HG02840 (cell line): Measurements from ENCODE around the gene NFASC.

Experiments used
- ATAC-seq: cut with Tn5 transposase; IDR thresholded peaks from one replicate; pipeline ENCODE4 v1.9.1; 2021; ENCODE audit warnings: mild to moderate bottlenecking, moderate library complexity, moderate number of reproducible peaks; ENCODE audit not compliant: unreplicated experiment, low FRiP score

Gene NFASC

DNA sequence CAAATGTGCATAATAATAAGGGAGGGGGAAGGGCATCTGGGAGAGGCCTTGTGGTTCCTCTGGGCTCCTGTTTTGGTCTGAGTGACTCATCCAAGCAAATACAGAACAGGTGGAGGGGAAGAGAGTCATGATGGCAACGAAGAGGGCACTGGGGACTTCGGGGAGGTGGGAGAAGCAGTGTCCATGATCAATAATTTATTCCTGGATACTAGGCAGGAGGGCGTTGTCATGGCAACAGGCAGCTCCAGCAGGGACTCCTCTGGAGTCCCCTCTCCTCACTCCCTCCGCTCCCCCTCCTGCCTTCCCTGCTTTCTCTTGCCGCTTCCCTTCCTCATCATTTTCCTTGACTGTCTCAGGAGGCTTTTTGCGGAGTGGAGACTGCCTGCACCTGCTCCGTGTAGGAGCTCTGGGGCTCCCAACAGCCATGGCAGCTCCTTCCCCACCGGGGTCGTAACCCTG is 12.3 kb upstream of the NFASC start:
- ATAC-seq, result no peak

DNA sequence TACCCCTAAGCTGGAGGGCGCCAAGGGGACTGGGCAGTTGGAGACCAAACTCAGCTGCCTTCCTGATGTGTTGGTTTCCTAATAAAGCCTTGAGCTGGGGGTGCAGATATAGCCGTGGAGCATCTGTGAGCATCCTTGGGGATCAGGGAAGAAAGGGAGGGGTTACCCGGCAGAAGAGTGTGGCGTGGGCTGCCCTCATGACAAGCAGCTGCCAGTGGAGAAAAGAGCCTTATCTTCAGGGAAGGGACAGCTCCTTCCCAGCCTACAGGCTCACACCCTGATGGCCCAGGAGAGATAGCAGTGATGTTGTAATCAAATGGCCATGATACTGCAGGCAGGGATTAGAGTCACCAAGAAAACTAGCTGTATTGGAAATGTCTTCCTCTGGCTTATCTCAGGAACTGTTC is 10.8 kb upstream of the NFASC start:
- ATAC-seq, result no peak

DNA sequence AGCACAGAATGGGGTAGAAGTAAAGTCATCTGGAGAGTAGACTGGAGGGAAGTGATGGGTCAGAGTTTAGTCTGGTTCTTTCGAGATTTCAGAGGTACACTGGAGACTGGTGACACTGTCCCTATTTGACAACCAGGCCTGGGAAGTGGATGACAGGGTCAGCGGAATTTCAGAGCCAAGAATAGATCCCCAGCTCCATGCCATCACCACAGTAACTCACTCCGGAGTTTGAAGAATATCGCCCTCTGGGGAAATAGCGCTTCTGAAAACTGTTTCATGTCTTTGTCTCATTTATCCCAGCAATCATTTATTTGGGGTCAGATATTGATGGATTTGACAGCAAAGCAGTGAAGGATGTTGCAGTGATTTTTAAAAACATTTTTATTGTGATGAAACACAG is 7.6 kb upstream of the NFASC start:
- no peak for ATAC-seq

DNA sequence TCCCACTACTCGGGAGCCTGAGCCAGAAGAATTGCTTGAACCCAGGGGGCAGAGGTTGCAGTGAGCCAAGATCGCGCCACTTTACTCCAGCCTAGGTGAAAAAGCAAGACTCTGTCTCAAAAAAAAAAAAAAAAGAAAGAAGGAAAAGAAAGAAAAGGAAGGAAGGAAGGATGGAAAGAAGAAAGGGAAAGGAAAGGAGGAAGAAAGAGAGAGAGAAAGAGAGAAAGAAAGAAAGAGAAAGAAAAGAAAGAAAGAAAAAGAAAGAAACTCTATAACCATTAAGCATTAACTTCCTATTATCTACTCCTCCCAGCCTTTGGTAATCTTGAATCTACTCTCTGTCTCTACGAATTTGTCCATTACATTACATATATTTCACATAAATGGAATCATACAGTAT is 6.9 kb upstream of the NFASC start:
- ATAC-seq, result no peak

DNA sequence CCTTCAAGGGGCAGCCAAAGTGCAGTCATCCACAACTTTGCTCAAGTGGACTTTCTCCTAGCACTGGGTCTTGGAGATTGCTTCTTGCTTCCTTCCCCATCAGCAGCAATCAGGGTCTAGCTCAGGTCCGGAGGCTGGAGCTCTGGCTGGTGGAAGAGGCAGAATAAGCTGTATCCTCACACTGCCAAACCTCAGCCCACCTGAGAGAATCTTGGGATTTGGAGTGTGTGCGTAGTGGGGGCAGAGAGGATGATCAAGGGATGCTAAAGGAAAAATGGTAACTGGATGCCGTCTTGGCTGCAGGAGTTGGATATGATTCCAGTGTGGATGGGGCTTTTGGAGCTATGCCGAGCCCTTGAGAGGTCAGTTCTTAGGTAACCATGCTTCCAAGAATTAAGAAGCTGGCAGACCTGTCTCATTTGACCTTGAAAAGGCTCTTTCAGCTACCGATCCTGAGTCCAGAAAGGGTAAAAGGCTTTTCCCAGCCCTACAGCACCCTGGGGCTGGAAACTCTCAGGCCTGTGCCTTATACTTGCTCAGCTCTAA is 4.5 kb upstream of the NFASC start:
- no peak for ATAC-seq

DNA sequence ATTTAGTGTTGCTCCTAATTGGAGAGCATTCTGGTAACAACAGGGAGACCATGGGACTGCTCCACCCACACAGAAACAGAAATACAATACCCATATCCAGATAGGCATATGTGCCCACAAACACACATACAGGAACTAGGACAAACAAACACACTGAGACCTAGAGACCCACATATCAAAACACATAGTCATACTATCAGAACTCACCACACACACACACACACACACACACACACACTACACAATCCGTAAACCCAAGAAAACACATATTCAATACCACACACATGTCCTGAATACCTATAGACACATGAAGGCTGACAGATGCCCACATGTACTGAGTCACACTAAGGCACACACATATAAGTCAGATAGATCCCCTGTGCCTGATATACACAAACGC is 3.5 kb upstream of the NFASC start:
- no peak for ATAC-seq

DNA sequence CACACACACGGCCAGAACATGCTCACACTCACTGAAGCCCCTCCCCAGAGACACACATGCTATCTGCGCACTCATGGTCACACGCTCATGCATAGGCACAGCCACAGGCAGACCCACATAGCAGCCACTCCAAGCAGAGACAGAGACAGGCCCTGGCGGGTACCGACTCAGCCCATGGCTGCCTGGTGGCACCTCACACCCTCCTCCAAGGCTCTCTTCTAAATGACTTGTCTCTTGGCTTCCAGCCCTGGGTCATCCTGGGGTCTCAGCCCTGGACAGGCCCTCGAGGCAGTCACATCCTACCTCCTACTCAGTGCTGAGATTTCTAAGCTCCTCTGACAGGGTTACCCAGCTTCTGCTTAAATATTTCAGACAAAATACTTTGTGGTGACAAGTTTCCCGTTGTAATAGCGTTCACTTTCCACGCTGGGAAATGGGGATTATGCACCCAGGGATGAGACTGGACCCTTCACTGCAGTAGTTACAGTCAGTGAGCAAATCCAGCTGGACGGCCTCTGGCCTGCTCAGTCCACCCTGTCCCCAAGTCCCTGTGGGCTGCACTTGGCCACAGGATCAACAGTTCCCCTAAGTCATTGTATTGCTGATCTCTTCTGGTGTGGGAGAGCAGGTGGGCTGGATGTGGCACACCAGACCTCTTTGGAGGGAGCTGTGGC is 2.9 kb upstream of the NFASC start:
- no peak for ATAC-seq

DNA sequence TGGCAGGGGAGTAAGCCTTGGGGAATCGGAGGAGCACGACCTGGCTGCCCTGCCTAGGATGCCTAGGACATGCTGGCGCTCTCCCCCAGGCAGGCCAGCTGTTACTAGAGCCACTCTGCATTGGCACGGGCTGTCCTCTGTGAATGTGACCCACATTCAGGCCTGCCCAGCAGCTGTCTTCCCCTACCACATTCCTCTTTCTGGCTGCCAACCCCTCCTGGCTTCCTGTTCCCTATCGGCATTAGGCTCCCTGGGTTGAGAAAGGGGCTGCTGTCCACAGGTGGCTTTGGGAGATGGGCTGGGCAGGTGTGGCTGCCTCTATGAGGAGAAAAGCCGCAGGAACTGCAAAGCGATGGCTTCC is 2.3 kb upstream of the NFASC start:
- no peak for ATAC-seq

DNA sequence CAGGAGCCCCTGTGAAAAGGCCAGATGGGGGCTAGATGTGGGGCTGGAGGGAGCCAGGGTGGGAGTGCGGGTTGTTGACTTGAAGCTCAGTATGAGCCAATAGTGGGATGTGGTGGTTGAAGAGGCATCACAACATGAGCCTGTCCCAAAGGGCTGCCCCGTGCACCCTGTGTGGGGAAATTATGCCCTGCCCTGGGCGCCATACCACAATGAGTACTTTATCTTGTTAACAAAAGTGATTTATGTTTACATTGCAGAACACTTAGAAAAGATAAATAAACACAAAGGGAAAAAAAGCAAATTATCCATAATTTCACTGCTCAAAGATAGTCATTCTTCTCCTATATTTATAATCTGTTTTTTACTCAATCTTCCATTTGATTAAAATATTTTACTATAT is 1.6 kb upstream of the NFASC start:
- no peak for ATAC-seq

DNA sequence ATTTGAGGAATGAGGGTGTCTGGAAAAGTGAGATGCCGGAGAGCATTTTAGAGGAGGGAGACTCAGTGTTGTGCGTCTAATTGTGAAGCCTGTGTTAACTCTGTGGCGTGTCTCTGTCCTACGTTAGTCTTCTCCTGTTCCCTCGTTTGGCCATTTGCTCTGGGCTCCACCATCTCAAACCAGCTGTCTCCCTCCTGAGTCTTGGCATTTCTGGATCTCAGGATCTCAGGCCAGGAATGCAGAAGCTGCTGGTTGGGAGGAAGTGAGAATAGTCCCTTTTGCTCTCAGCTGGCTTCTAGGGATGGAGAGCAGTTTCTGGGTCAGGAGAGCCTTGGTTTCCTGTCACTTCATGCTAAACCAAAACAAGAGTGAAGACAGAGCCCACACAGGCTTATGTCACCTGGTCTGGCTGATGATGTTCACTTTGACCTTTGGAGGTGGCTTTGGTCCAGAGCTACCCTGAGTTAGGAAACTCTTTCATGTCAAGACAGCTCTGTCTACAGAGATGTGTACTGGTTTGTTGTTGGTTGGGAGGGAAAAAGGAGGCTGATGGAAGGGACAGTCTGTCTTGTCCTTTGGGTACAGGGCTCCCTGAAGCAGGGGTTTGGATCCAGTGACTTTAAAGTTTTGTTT is 859 bp downstream of the NFASC start:
- no peak for ATAC-seq

DNA sequence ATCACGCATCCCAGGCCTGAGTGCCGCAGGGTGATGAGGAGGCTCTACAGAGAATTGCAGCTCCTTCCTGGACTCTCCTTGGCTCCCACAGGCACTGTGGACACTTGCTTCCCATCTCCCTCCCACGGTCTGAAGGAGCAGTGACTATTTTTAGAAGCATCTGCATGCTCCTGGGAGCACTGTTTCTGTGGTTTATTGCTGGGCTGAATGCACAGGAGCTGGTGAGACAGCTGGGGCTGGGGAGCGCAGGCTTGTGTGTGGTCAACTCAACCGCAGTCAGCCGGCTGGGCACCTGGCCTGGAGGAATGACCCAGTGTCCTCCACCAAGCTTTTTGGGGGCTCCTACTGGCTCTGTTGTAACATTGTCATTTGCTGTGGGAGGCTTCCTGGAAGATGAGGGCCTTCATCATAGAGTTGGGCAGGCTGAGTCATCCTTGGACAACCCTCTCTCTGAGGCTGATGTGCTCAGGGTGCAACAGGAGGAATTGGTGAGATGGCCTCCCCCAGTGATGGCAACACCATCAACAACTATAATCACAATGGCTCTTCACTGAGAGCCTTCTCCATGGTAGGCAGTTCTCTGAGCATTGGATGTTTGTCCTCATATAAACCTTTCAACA is 1.7 kb downstream of the NFASC start:
- no peak for ATAC-seq

DNA sequence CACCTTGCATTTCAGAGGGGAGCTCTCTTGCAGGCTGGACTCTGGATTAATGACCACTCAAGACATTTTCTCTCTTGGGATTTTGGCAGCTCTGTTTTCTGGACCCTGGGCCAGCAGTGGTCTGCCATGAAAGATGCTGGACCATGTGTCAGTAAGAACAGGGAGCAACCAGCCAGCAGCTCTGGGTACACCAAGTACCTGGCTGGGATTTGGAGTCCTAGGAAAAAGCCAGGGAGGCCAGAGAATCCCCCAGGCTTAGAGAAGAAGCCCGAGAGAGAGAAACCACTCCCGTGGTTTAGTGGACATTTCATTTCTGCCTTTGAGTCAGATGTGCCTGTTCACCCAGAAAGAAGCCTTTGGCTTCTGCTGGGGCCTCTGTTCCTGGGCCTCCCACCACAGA is 2.5 kb downstream of the NFASC start:
- no peak for ATAC-seq

DNA sequence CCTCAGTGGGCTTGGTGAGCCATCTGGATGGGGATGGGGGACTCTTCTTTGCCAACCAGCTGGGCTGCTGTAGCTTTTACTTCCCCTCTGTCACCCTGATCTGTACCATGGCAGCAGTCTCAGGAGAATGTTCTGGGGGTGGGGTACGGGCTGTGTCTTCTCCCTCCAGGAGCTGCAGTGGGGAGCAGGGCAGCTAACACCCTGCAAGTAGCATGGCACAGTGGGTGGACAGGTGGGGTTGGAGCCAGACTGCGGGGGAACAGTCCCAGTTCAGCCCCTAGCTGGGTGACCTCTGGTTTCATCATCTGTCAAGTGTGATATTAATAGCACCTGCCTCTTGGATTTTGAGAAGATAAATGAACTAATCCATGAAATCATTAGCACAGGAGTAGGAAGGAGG is 3.1 kb downstream of the NFASC start:
- no peak for ATAC-seq

DNA sequence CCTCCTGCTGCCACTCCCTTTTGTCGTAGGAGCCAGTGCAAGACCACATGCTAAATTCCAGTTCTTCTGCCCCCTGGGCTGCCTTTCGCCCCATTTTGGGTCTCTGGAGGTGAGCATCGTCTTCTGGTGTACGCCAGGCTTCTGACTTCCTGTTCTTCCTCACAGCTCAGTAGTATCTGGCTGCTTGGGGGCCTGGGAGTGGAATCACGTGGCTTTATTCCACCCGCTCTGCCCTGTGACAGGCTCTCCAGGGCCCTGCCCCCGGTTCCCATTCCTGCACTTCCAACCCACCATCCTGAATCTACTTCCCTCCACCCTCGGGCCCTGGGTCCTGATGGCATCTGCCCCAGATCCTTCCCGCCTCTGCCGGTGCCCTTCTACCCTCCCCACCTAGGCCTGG is 3.6 kb downstream of the NFASC start:
- ATAC-seq, result no peak

DNA sequence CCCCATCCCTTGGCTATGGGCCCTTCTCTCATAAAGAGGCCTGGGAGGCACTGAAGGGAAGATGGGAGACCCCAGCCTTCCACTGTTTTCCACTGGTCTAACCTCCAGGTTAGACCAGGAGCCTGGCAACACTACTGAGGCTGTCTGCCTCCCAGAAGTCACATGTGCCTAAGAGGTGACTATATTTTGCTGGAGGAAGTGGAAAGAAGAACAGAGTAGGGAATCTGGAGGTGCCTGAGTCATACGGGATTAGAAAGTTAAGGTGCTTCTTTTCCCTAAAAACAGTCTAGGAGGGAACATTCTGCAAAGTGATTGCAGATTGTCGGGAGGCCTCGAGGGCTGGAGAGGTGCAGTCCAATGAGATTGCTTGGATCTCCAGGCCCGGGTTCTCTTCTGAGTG is 4.6 kb downstream of the NFASC start:
- no peak for ATAC-seq

DNA sequence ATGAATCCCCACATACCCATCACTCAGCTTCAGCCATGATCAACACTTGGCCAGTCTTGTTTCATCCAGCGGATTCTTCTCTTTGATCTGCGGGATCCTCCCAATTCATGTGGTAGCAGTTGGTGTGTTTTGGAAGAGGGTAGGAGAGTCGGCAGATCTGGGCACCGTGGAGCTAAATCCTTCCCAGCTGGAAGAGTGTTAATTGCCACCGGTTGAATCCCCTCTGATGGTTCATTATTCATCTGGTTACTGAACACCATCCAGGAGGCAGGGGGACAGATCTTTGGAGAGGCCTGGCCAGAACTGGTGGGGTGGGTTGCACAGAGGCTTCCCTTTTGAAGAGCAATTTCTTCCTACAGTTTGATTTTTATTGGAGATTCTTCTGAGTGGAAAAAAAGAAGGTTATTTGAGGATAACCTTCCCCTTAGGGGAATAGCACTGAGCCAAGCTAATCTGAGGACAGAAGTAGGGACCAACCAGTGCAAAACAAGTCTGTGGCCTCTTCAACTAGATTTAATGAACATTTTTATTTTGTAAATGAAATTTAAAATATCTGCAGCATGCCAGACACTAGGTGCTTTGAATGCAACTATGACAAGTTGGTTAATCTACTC is 8.1 kb downstream of the NFASC start:
- no peak for ATAC-seq

DNA sequence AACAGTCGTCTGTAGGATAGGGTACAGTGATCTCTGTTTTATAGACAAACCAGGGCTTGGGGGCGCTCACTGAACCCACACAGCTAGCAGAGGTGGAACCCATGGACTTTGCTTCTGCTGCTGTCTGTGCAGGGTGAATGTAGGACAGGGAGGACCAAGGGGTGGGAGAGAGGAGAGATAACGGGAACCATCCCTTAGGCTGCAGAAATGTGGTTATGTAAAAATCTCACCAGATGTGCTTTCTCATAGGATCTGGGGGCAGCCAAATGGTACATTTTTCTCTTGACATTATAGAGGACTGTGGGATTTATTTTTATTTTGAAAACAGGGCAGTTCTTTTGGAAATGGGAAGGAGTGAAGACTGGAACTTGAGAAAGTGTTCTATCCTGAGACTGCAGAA is 8.7 kb downstream of the NFASC start:
- no peak for ATAC-seq

DNA sequence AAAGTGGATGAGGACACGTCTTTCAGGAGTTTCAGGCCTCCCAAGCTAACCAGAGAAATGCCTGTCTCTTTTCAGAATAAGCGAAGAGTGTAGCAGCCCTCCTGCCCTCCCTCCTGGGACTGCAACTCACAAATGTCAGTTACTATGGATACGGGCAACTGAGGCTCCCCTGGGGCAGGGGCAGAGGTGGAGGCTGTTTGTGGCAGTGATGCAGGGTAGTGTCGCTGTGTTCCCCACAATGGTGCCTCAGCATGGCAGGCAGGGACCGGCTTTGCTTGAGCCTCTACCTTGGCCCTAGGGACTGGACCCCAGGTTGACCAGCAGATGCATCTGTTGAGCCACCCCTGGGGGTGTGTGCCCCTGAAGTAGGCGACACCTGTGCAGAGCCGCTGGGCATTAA is 10.2 kb downstream of the NFASC start:
- no peak for ATAC-seq

DNA sequence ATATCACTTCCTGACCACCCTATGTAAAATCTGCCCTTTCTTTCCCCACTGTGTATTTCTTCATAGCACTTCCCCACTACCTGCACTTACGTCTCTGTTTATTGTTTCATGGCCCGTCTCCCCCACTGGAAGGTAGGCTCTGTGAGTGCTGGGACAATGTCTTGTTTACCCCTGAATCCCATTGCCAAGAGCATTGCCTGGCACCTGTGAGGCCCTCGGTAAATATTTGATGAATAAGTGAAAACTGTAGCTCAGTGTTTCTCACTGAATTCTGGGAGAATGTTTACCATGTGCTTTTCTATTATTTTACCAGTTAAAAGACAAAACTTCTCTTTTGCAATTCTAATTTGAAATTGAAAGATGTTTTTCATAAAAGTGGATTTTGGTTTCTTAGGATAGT is 11.8 kb downstream of the NFASC start:
- no peak for ATAC-seq

DNA sequence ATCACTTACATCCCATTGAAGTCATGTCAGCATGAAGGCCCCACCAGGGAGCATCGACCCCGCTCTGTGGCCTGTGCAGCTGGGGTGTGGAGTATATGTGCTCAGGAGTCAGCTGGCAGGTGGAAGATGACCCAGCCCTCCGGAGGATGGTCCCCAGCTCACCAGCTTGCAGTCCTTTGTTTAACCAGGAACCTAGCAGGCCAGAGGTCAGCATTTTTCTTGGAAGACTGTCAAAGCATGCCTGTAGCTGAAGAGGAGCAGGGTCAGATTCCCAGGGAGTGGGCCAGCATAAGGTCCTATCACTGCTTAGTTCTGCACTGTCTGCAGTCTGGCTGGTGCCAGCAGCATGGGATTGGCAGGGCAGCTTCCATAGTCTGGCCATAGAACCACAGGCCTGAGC is 12.7 kb downstream of the NFASC start:
- ATAC-seq, result no peak

DNA sequence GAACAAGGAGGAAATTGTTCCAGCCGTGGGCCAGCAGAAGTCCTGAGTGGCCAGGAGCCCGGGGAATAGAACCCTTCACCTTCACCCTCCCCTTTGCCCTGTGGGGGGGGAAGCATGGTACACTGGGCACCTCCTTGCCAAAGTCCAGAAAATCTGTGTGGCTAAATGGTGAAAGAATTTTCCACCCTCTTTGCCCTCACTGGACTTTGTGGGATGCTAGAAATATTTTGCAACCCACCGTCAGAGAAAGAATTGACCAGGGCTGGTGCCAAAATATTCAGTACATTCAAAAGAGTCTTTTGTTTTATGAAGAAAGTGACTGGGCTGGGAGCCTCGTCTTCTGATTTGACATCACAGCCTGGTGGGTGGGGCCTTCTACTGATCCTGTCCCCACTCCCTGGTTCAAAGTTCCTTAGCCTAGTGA is 14.6 kb downstream of the NFASC start:
- no peak for ATAC-seq
